Suprapubic skin (tissue), 4 donors: ENCODE measurements around the gene GRIK4.

ENCODE experiments used
- CTCF ChIP-seq, 2 donors: fragments of 200-600 bp in 1 of 2; fragments of 450-650 bp in 1 of 2; sonication (generic) in 1 of 2; IDR thresholded peaks; one replicate each; pipeline ENCODE4 v1.5.1; 2016 to 2019; ENCODE audit warnings: antibody characterized with exemption in 2 of 2, mild to moderate bottlenecking in 1 of 2, moderate library complexity in 1 of 2
- EP300 ChIP-seq: sonication (generic); formaldehyde crosslinking; IDR thresholded peaks from one replicate; pipeline ENCODE4 v1.6.1; 2017; ENCODE audit warnings: antibody characterized with exemption
- POLR2A ChIP-seq, 2 donors: fragments of 450-650 bp; IDR thresholded peaks; one replicate each; pipeline ENCODE4 v1.6.1; 2017; ENCODE audit warnings: antibody characterized with exemption in 2 of 2, mild to moderate bottlenecking in 2 of 2, moderate library complexity in 2 of 2
- POLR2AphosphoS5 ChIP-seq, 3 donors: sonication (generic); formaldehyde crosslinking; IDR thresholded peaks; one replicate each; pipeline ENCODE4 v1.6.1; 2017; ENCODE audit warnings: antibody characterized with exemption in 3 of 3

- TF ChIP-seq POLR2AphosphoS5 (IDR thresholded peaks at IDR 0.05) (no peak), EP300 (no peak), CTCF (IDR thresholded peaks at IDR 0.05) (no peak), POLR2A (IDR thresholded peaks at IDR 0.05) (no peak)
Measured at GRCh38 chr11:120517801-120518291, 6.3 kb downstream of the GRIK4 start.
